ENCODE measurements around the gene KIAA0408.

GRCh38 chr6:127460465-127460864, 1.3 kb upstream of the KIAA0408 start:
- TF ChIP-seq CTCF (conservative IDR thresholded peaks at IDR 0.05), result no peak
- no peak for TF ChIP-seq EZH2 (IDR thresholded peaks at IDR 0.05; ENCODE audit: low read depth)
